MM.1S (cell line): ENCODE measurements around the gene FBXW12.

Experiments used
- DNase-seq: peaks from one replicate; pipeline ENCODE4 v3.0.0-alpha.2; 2015
- H2AFZ ChIP-seq: fragments of 300-600 bp; sonication (generic); 2 replicates; pipeline ENCODE4 v1.6.0; 2016; ENCODE audit warnings: antibody characterized with exemption, low read length
- H3F3A ChIP-seq: fragments of 300-600 bp; sonication (generic); 2 replicates; pipeline ENCODE4 v1.6.1; 2016; ENCODE audit warnings: mild to moderate bottlenecking, antibody characterized with exemption, low read length, moderate library complexity, mixed read lengths; ENCODE audit not compliant: insufficient read depth
- H3K27ac ChIP-seq: fragments of 300-600 bp; sonication (generic); 2 replicates; pipeline ENCODE4 v1.5.1; 2016; ENCODE audit warnings: mild to moderate bottlenecking, low read length
- H3K27me3 ChIP-seq: fragments of 300-600 bp; sonication (generic); replicated peaks from 2 replicates; pipeline ENCODE4 v1.6.0; 2016; ENCODE audit warnings: low read length; ENCODE audit not compliant: insufficient read depth
- H3K36me3 ChIP-seq: fragments of 300-600 bp; sonication (generic); replicated peaks from 2 replicates; pipeline ENCODE4 v1.6.1; 2016; ENCODE audit warnings: mild to moderate bottlenecking, low read length, mixed read lengths; ENCODE audit not compliant: insufficient read depth
- H3K4me1 ChIP-seq: fragments of 300-600 bp; sonication (generic); 2 replicates; pipeline ENCODE4 v1.6.1; 2016; ENCODE audit warnings: low read length, mixed read lengths
- H3K4me2 ChIP-seq: fragments of 300-600 bp; sonication (generic); 2 replicates; pipeline ENCODE4 v1.6.0; 2016; ENCODE audit warnings: low read depth, low read length
- H3K4me3 ChIP-seq: fragments of 300-600 bp; sonication (generic); 2 replicates; pipeline ENCODE4 v1.5.1; 2016; ENCODE audit warnings: low read length, mixed read lengths
- H3K79me2 ChIP-seq: fragments of 300-600 bp; sonication (generic); 2 replicates; pipeline ENCODE4 v1.6.1; 2016; ENCODE audit warnings: mixed run types, low read length, mixed read lengths
- H3K9ac ChIP-seq: fragments of 300-600 bp; sonication (generic); 2 replicates; pipeline ENCODE4 v1.6.1; 2016; ENCODE audit warnings: low read length, mixed read lengths
- H3K9me2 ChIP-seq: fragments of 300-600 bp; sonication (generic); replicated peaks from 2 replicates; pipeline ENCODE4 v1.6.1; 2016; ENCODE audit warnings: mild to moderate bottlenecking, low read length, mixed read lengths; ENCODE audit not compliant: insufficient read depth
- H3K9me3 ChIP-seq: fragments of 300-600 bp; sonication (generic); replicated peaks from 2 replicates; pipeline ENCODE4 v1.6.1; 2016; ENCODE audit warnings: mild to moderate bottlenecking, low read length, mixed read lengths; ENCODE audit not compliant: insufficient read depth
- H4K20me1 ChIP-seq: fragments of 300-600 bp; sonication (generic); 2 replicates; pipeline ENCODE4 v1.6.1; 2016; ENCODE audit warnings: mild to moderate bottlenecking, low read length, moderate library complexity, mixed read lengths; ENCODE audit not compliant: insufficient read depth
- EZH2 ChIP-seq: fragments of 300-600 bp; sonication (generic); optimal IDR thresholded peaks from 2 replicates; pipeline ENCODE3; 2017; ENCODE audit warnings: low read depth, mild to moderate bottlenecking, antibody characterized with exemption, low read length, mixed read lengths
- EZH2phosphoT487 ChIP-seq: fragments of 300-600 bp; sonication (generic); IDR thresholded peaks from 2 replicates; pipeline ENCODE4 v1.6.1; 2018; ENCODE audit warnings: antibody characterized with exemption, low read length
- TF ChIP-seq, protein P1 (sequence below): fragments of 300-600 bp; sonication (generic); IDR thresholded peaks from 2 replicates; pipeline ENCODE4 v1.5.1; 2016; ENCODE audit warnings: antibody characterized with exemption, low read length, mixed read lengths

The FBXW12 gene

GRCh38 chr3:48411606-48412374 lies 39.8 kb downstream of the FBXW12 start:
- H3K9me3 ChIP-seq = no peaks in the 10 kb centered on the region
- H3K4me2 ChIP-seq = no peak overlapping the region
- peaks cover 26% of the 10 kb centered on the region for H3K27me3 ChIP-seq
- H3K9ac ChIP-seq = no peak overlapping the region
- TF ChIP-seq EZH2phosphoT487 (no peak), EZH2 (no peak)
- TF ChIP-seq, protein P1, sequence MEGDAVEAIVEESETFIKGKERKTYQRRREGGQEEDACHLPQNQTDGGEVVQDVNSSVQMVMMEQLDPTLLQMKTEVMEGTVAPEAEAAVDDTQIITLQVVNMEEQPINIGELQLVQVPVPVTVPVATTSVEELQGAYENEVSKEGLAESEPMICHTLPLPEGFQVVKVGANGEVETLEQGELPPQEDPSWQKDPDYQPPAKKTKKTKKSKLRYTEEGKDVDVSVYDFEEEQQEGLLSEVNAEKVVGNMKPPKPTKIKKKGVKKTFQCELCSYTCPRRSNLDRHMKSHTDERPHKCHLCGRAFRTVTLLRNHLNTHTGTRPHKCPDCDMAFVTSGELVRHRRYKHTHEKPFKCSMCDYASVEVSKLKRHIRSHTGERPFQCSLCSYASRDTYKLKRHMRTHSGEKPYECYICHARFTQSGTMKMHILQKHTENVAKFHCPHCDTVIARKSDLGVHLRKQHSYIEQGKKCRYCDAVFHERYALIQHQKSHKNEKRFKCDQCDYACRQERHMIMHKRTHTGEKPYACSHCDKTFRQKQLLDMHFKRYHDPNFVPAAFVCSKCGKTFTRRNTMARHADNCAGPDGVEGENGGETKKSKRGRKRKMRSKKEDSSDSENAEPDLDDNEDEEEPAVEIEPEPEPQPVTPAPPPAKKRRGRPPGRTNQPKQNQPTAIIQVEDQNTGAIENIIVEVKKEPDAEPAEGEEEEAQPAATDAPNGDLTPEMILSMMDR = no peak
- no peaks in the 10 kb centered on the region for H3K79me2 ChIP-seq
- H3K27ac ChIP-seq = no peak overlapping the region
- H3K9me2 ChIP-seq = no peaks in the 10 kb centered on the region
- H3F3A ChIP-seq = no peaks in the 10 kb centered on the region
- no peak for DNase-seq
- no peaks in the 10 kb centered on the region for H4K20me1 ChIP-seq
- no peaks in the 10 kb centered on the region for H3K36me3 ChIP-seq
- no peak overlapping the region for H2AFZ ChIP-seq
- no peak overlapping the region for H3K4me3 ChIP-seq
- H3K4me1 ChIP-seq = no peaks in the 10 kb centered on the region

- peaks cover 29% of the 10 kb centered on the region for H3K27me3 ChIP-seq
- H3K9ac ChIP-seq = no peak overlapping the region
- H3K9me2 ChIP-seq = no peaks in the 10 kb centered on the region
- DNase-seq = no peak
- no peak overlapping the region for H3K4me3 ChIP-seq
- H3K4me2 ChIP-seq = no peak overlapping the region
- TF ChIP-seq EZH2 = no peak
- TF ChIP-seq EZH2phosphoT487 = no peak
- TF ChIP-seq, protein P1 = no peak
- no peaks in the 10 kb centered on the region for H3K9me3 ChIP-seq
- no peaks in the 10 kb centered on the region for H3K4me1 ChIP-seq
- no peaks in the 10 kb centered on the region for H3K36me3 ChIP-seq
- no peaks in the 10 kb centered on the region for H4K20me1 ChIP-seq
- H3K79me2 ChIP-seq = no peaks in the 10 kb centered on the region
- no peaks in the 10 kb centered on the region for H3F3A ChIP-seq
- H2AFZ ChIP-seq = no peak overlapping the region
- H3K27ac ChIP-seq = no peak overlapping the region
Observed at GRCh38 chr3:48412375-48413001, 40.5 kb downstream of the FBXW12 start.

DNA sequence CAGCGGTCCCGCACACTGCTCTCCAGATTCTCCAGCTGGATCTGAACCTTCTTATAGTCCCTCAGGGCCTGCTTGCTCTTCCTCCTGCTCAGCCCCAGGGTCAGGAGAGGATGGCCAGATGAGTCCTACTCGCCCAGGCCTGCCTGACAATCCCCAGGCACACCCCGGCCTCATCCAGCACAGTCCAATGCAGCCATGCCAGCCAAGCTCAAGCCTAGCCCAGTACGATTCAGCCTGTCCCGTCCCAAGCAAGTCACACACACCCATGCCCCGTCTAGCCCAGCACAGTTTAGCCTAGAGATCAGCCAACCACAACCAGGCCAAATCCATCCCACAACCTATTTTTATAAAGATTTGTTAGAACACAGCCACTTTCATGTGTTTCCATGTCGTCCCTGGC lies 41.1 kb downstream of the FBXW12 start:
- Histone ChIP-seq H3F3A (no peaks in the 10 kb centered on the region), H3K9me2 (no peaks in the 10 kb centered on the region), H3K4me3 (no peak overlapping the region), H3K27ac (no peak overlapping the region), H2AFZ (no peak overlapping the region), H3K4me1 (no peaks in the 10 kb centered on the region), H3K79me2 (no peaks in the 10 kb centered on the region), H3K9me3 (no peaks in the 10 kb centered on the region), H3K27me3 (peaks cover 26% of the 10 kb centered on the region; the same call in 1 of the 2 replicates), H4K20me1 (no peaks in the 10 kb centered on the region), H3K36me3 (no peaks in the 10 kb centered on the region), H3K4me2 (no peak overlapping the region), H3K9ac (no peak overlapping the region)
- TF ChIP-seq, protein P1 = no peak
- no peak for TF ChIP-seq EZH2phosphoT487
- no peak for TF ChIP-seq EZH2
- DNase-seq = no peak
